ENCODE measurements around the gene DLGAP3.
"Not testable (repeated sequence)": the region's sequence is repeated elsewhere in the genome, so short reads cannot be mapped to it uniquely, and the experiment has no call there.

Gene DLGAP3

GRCh38 chr1:34929497-34929852 lies at the start of gene DLGAP3:
Gene DLGAP3, minus strand, starts transcription at chr1:34929650. Its CDS starts 24,267 bp downstream, at chr1:34905383.
- DNase-seq: peak; percentile 35 to 58

- DNase-seq: no peak
Observed at GRCh38 chr1:34978921-34979320, 49.5 kb upstream of the DLGAP3 start.

- DNase-seq: no peak
Observed at GRCh38 chr1:34977858-34978257, 48.4 kb upstream of the DLGAP3 start.

GRCh38 chr1:34977210-34977471 lies 47.7 kb upstream of the DLGAP3 start:
- DNase-seq: no peak

- no peak for DNase-seq
Observed at GRCh38 chr1:34976384-34977209, 47.1 kb upstream of the DLGAP3 start.

GRCh38 chr1:34975771-34976170 lies 46.3 kb upstream of the DLGAP3 start:
- DNase-seq: no peak

GRCh38 chr1:34975338-34975737 lies 45.9 kb upstream of the DLGAP3 start:
- no peak for DNase-seq

GRCh38 chr1:34974626-34975025 lies 45.2 kb upstream of the DLGAP3 start:
- no peak for DNase-seq

GRCh38 chr1:34973326-34973725 lies 43.9 kb upstream of the DLGAP3 start:
- no peak for DNase-seq

- peak in 1 of 2 experiments; percentile 24 for DNase-seq
Observed at GRCh38 chr1:34970829-34971228, 41.4 kb upstream of the DLGAP3 start.

GRCh38 chr1:34970220-34970735 lies 40.8 kb upstream of the DLGAP3 start:
- no peak for DNase-seq

- not testable (repeated sequence) for DNase-seq
Observed at GRCh38 chr1:34968297-34968696, 38.8 kb upstream of the DLGAP3 start.

- DNase-seq: not testable (repeated sequence)
Observed at GRCh38 chr1:34967672-34968071, 38.2 kb upstream of the DLGAP3 start.

GRCh38 chr1:34965597-34965996 lies 36.1 kb upstream of the DLGAP3 start:
- no peak for DNase-seq

GRCh38 chr1:34950428-34950827 lies 21.0 kb upstream of the DLGAP3 start:
- DNase-seq: no peak

GRCh38 chr1:34948739-34949138 lies 19.3 kb upstream of the DLGAP3 start:
- not testable (repeated sequence) for DNase-seq

GRCh38 chr1:34947641-34948314 lies 18.3 kb upstream of the DLGAP3 start:
- not testable (repeated sequence) for DNase-seq

GRCh38 chr1:34946211-34946610 lies 16.8 kb upstream of the DLGAP3 start:
- no peak for DNase-seq

- DNase-seq: not testable (repeated sequence)
Observed at GRCh38 chr1:34941798-34942197, 12.3 kb upstream of the DLGAP3 start.

- DNase-seq: peak in 1 of 2 experiments; percentile 21
Observed at GRCh38 chr1:34930702-34931071, 1.2 kb upstream of the DLGAP3 start.

GRCh38 chr1:34929853-34930701 lies 627 bp upstream of the DLGAP3 start:
- DNase-seq: peak in 1 of 2 experiments; percentile 46

- peak in 1 of 2 experiments; percentile 35 for DNase-seq
Observed at GRCh38 chr1:34928699-34929496, 552 bp downstream of the DLGAP3 start.
